AG09319 (cell line): ENCODE results near the gene PPT2.
"Not testable (repeated sequence)": the region's sequence is repeated elsewhere in the genome, so short reads cannot be mapped to it uniquely, and the experiment has no call there.

Experiments
- DNase-seq: peaks from one replicate; pipeline ENCODE4 v3.0.0-alpha.2; 2010; ENCODE audit warnings: low read depth; ENCODE audit errors: extremely low read depth
- TF ChIP-seq, protein P1 (sequence below): IDR thresholded peaks from 2 replicates; pipeline ENCODE4 v1.5.1; 2011; ENCODE audit warnings: low read depth, mild to moderate bottlenecking, inconsistent platforms, low read length, moderate library complexity

The PPT2 gene

DNA sequence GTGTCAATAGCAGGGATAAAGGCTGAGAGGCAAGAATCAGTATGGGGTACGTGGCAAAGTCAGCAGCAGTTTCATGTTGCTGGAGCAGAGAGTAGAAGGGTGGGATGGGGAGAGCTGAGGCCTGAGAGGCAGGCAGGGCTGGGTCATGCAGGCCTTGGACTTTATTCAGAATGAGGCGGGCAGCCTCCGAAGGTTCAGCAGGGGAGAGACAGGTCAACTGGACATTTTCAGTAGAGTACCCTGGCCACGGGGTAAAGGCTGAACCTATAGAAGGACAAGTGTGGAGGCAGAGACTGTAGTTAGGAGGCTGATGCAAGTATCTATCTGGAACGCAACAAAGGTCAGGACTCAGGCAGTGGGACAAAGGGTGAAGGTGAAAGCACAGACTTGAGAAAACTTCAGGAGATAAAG is 56.3 kb downstream of the PPT2 start:
- TF ChIP-seq, protein P1, sequence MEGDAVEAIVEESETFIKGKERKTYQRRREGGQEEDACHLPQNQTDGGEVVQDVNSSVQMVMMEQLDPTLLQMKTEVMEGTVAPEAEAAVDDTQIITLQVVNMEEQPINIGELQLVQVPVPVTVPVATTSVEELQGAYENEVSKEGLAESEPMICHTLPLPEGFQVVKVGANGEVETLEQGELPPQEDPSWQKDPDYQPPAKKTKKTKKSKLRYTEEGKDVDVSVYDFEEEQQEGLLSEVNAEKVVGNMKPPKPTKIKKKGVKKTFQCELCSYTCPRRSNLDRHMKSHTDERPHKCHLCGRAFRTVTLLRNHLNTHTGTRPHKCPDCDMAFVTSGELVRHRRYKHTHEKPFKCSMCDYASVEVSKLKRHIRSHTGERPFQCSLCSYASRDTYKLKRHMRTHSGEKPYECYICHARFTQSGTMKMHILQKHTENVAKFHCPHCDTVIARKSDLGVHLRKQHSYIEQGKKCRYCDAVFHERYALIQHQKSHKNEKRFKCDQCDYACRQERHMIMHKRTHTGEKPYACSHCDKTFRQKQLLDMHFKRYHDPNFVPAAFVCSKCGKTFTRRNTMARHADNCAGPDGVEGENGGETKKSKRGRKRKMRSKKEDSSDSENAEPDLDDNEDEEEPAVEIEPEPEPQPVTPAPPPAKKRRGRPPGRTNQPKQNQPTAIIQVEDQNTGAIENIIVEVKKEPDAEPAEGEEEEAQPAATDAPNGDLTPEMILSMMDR, result no peak
- DNase-seq, result no peak

DNA sequence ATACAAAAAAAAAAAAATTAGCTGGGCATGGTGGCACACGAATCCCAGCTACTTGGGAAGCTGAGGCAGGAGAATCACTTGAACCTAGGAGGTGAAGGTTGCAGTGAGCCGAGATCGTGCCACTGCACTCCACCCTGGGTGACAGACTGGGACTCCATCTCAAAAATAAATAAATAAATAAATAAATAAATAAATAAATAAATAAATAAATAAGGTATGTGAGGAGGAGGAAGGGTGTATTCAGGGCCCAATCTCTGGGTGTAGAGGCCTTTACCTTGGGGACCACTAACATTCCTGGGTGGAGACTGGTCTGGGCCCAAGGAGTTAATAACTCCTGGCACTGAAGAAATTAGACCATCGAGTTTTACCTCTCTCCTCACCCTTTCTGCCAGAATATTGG is 57.5 kb downstream of the PPT2 start:
- not testable (repeated sequence) for DNase-seq

DNA sequence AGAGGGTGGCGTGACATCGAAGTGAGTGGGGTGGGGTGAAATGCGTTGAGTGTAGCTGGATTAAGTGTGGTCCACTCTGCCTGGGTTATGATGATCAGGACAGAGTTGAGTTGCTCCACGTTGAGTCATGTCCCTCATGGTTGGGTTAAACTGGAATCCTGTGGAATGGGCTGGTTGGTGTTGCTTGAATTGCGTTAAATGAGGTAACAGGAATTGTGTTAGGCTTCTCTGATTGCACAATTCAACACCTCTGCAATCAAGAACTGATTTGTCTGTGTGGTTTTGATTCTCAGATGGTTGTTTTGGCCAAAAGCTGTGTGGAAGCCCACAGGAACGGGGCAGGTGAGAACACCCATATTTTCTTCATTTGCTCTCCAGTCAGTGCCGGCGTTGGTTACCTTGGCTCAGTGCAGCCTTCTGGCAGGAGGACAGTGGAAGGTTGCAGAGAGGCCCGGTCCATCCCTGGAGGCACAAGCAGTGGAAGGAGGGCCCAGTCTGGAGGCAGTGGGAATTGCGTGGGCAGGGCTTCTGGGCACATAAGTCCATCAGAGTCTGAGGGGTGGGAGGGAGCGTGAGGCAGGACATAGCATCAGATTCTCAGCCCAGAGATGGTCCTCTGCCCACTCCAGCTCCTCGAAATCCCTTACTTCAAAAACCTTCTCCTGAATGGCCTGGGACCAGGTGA is 58.3 kb downstream of the PPT2 start:
- TF ChIP-seq, protein P1, result no peak
- no peak for DNase-seq
